Upper lobe of left lung (tissue), 4 donors: Measurements from ENCODE around the gene P2RY6.

ENCODE experiments used
- CTCF ChIP-seq, 6 experiments: fragments of 450-650 bp in 4 of 6; fragments of 200-600 bp in 2 of 6; sonication (generic) in 2 of 6; IDR thresholded peaks; one replicate each; pipeline ENCODE4 v1.5.1; 2016 to 2019; ENCODE audit warnings: antibody characterized with exemption in 6 of 6
- POLR2A ChIP-seq, 4 donors: fragments of 450-650 bp; IDR thresholded peaks; one replicate each; pipeline ENCODE4 v1.5.1; 2016 to 2017; ENCODE audit warnings: antibody characterized with exemption in 4 of 4, mild to moderate bottlenecking in 2 of 4
- POLR2AphosphoS5 ChIP-seq, 2 donors: sonication (generic); formaldehyde crosslinking; IDR thresholded peaks; one replicate each; pipeline ENCODE4 v1.5.1; 2017; ENCODE audit warnings: antibody characterized with exemption in 2 of 2

GRCh38 chr11:73263640-73264039, 8.5 kb upstream of the P2RY6 start:
- TF ChIP-seq POLR2A (IDR thresholded peaks at IDR 0.05) (no peak), CTCF (IDR thresholded peaks at IDR 0.05) (no peak), POLR2AphosphoS5 (IDR thresholded peaks at IDR 0.05) (no peak)
